Activated naive CD4-positive, alpha-beta T cell treated with anti-CD3 and anti-CD28 coated beads, Interleukin-2, amount 10 ng/mL, durations not matched to agents 7 days and 5 days (primary cell): ENCODE data around the gene ZNF575.
A peak's percentile ranks its signal among the peaks of the same experiment; 100 is the strongest.
"Not testable (repeated sequence)": the region's sequence is repeated elsewhere in the genome, so short reads cannot be mapped to it uniquely, and the experiment has no call there.

ENCODE experiments used
- CTCF ChIA-PET: fragments of 350-600 bp; sonication (Branson Sonifier 250); formaldehyde crosslinking; loops from one replicate; lab custom pipeline; 2021; ENCODE audit warnings: antibody characterized with exemption; lab: Charles Lee
- DNase-seq: peaks from one replicate; pipeline ENCODE4 v3.0.0-alpha.2; 2020
- H3K27ac Mint-ChIP-seq: one replicate; pipeline ENCODE4 v1.8.0; 2021; ENCODE audit warnings: mild to moderate bottlenecking, moderate library complexity, mixed read lengths
- H3K27me3 Mint-ChIP-seq: one replicate; pipeline ENCODE4 v1.8.0; 2021; ENCODE audit warnings: mild to moderate bottlenecking, mixed read lengths
- H3K36me3 Mint-ChIP-seq: one replicate; pipeline ENCODE4 v1.8.0; 2021; ENCODE audit warnings: mixed read lengths
- H3K4me1 Mint-ChIP-seq: one replicate; pipeline ENCODE4 v1.8.0; 2021; ENCODE audit warnings: mixed read lengths
- H3K4me3 Mint-ChIP-seq: one replicate; pipeline ENCODE4 v1.8.0; 2021; ENCODE audit warnings: mild to moderate bottlenecking, moderate library complexity, mixed read lengths
- H3K9me3 Mint-ChIP-seq: one replicate; pipeline ENCODE4 v1.8.0; 2021; ENCODE audit warnings: mixed read lengths

The ZNF575 gene

DNA sequence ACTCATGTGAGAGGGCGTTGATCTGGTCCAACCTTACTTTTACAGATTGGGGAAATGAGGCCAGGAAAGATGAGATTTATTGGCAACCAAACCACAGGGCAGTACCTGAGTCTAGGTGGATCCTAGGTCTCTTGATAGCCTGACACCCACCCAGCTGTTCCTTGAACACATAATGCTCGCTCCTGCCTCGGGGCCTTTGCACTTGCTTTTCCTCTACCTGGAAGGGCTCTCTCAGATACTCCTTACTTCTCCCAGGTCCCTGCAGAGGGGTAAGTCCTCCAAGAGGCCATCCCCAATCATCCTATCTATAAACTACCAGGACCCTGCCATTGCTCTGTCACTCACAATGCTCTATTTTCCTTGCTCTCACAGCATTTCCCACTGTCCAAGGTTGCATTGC, 7.4 kb downstream of the ZNF575 start:
- Mint-ChIP-seq H3K27ac (no peak overlapping the region), H3K27me3 (no peaks in the 10 kb centered on the region), H3K9me3 (peaks cover 10% of the 10 kb centered on the region), H3K4me3 (no peak overlapping the region), H3K4me1 (peaks cover 1% of the 10 kb centered on the region), H3K36me3 (peaks cover 63% of the 10 kb centered on the region)
- DNase-seq, result no peak
- CTCF ChIA-PET, result interaction anchor here (1.0 to 5.4 kb wide), 2 partner anchors 15 to 77 kb away, joined by 3 to 16 read pairs; no protein-coding TSS in a partner anchor

DNA sequence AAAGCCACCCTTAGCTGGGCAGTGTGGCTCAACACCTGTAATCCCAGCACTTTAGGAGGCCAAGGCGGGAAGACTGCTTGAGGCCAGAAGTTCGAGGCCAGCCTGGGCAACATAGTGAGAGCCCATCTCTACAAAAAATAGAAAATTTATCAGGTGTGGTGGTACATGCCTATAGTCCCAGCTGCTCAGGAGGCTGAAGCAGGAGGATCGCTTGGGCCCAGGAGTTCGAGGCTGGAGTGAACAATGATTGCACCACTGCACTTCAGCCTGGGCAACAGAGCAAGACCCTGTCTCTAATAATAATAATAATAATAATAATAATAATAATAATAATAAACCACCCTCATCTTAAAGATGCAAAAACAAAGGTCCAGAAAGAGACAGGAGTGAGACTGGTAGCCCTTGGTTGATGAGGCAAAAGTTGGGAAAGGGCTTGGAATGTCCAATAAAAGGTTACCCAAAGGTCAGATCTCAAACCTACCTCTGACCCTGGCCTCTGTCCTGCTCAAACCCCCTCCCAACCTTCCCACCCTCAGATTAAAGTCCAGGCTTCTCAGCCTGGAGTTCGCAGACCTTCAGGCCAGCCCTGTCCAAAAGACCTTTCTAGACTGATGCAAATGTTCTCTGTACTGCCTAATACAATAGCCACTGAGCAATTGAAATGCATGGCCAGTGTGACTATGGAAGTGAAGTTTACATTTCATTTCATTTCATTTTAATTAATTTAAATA, 9.1 kb downstream of the ZNF575 start:
- Mint-ChIP-seq H3K27me3 (no peaks in the 10 kb centered on the region), H3K4me3 (no peak overlapping the region), H3K36me3 (peaks cover 59% of the 10 kb centered on the region), H3K4me1 (no peaks in the 10 kb centered on the region), H3K9me3 (peaks cover 10% of the 10 kb centered on the region), H3K27ac (no peak overlapping the region)
- CTCF ChIA-PET, result interaction anchor here (5.4 kb wide), 1 partner anchor 13 kb away, joined by 16 read pairs; no protein-coding TSS in a partner anchor
- no peak for DNase-seq

GRCh38 chr19:43544077-43544476, 11.1 kb downstream of the ZNF575 start:
- DNase-seq, result no peak
- Mint-ChIP-seq H3K27ac (no peak overlapping the region), H3K36me3 (peaks cover 47% of the 10 kb centered on the region), H3K27me3 (no peaks in the 10 kb centered on the region), H3K4me1 (no peaks in the 10 kb centered on the region), H3K4me3 (no peak overlapping the region), H3K9me3 (peaks cover 3% of the 10 kb centered on the region)
- CTCF ChIA-PET, result interaction anchor here (0.6 to 5.4 kb wide), 2 partner anchors 9 to 11 kb away, joined by 3 to 16 read pairs; no protein-coding TSS in a partner anchor

DNA sequence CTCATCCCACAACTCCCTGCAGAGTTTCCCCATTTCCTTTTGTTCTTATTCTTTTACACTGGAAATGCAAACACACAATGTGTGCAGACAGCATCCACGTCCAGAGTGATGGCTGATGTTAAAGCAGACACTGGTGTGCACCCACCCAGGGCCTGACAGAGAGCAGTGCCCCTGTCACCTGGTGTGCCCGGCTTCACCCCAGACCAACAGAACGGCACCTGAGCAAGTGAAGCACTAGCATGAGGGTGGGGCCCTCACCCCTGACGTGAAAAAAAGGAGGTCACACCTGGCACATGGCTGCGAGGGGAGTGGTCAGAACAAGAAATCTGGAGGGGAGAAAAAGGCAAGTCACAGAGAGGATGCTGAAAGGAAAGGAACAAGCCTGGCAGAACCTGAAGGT, 12.3 kb downstream of the ZNF575 start:
- Mint-ChIP-seq H3K27ac (no peak overlapping the region), H3K36me3 (peaks cover 41% of the 10 kb centered on the region), H3K9me3 (no peaks in the 10 kb centered on the region), H3K27me3 (no peaks in the 10 kb centered on the region), H3K4me3 (no peak overlapping the region), H3K4me1 (no peaks in the 10 kb centered on the region)
- CTCF ChIA-PET, result interaction anchor here (5.4 kb wide), 1 partner anchor 10 kb away, joined by 16 read pairs; no protein-coding TSS in a partner anchor
- DNase-seq, result no peak

DNA sequence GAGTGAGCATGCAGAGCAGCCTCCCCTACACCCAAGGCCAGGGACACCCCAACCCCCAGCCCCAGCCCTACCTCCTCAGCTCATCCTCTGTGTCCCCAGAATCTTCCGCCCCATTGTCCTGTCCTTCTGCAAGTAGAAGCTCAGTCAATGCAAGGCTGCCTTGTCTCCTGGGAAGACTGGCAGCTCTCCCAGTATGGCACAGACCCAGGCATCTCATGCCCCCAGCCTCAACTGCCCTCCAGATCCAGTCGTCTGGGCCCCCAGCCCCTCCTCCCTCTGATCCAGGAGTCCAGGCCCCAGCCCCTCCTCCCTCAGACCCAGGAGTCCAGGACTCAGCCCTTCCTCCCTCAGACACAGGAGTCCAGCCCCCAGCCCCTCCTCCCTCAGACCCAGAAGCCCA, 13.0 kb downstream of the ZNF575 start:
- H3K4me1 Mint-ChIP-seq, result no peaks in the 10 kb centered on the region
- H3K36me3 Mint-ChIP-seq, result peaks cover 41% of the 10 kb centered on the region
- CTCF ChIA-PET, result no interaction called here
- no peaks in the 10 kb centered on the region for H3K27me3 Mint-ChIP-seq
- no peak for DNase-seq
- no peak overlapping the region for H3K27ac Mint-ChIP-seq
- no peaks in the 10 kb centered on the region for H3K9me3 Mint-ChIP-seq
- H3K4me3 Mint-ChIP-seq, result no peak overlapping the region

DNA sequence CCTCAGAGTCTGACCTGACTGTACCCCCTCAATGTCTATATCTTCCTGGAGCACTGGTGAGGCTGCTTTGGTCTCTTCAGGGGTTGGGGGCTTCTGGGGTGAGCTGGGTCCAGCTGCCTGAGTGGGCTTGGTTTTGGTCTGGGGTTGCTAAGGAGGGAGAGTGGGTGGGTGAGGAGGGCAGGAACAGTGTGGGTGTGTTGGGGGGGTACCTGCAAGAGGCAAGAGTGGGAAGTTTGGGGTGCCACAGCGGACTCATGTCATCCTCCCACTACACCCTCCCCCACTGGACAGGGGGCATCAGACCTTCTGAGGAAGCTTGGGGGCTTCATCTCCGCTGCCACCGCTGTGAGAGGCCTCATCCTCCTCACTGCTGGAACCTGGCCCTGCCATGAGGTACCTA, 13.6 kb downstream of the ZNF575 start:
- no peaks in the 10 kb centered on the region for H3K27me3 Mint-ChIP-seq
- peaks cover 43% of the 10 kb centered on the region for H3K36me3 Mint-ChIP-seq
- H3K27ac Mint-ChIP-seq, result no peak overlapping the region
- no peak for DNase-seq
- H3K4me3 Mint-ChIP-seq, result no peak overlapping the region
- H3K4me1 Mint-ChIP-seq, result no peaks in the 10 kb centered on the region
- H3K9me3 Mint-ChIP-seq, result no peaks in the 10 kb centered on the region
- CTCF ChIA-PET, result no interaction called here

GRCh38 chr19:43547926-43548325, 14.9 kb downstream of the ZNF575 start:
- H3K4me1 Mint-ChIP-seq, H3K27ac Mint-ChIP-seq, H3K27me3 Mint-ChIP-seq, H3K4me3 Mint-ChIP-seq, H3K9me3 Mint-ChIP-seq, CTCF ChIA-PET, DNase-seq: not testable (repeated sequence)
- H3K36me3 Mint-ChIP-seq, result peaks cover 38% of the 10 kb centered on the region

DNA sequence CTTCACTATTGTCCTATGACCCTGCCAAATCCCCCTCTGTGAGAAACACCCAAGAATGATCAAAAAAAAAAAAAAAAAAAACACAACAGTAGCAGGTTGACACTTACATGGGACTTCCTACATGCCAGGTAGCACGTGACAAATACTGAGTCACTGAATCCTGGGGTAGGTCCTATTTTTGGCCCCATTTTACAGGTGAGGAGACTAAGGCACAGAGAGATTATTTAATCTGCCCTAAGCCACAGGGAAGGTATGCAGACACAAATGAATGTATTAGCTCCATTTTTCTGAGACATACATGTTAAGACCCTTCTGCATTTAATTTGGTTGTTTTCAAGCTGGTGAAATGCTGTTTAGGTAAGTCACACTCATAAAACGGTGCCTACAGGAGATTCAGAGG, 15.7 kb downstream of the ZNF575 start:
- Mint-ChIP-seq H3K27me3 (no peaks in the 10 kb centered on the region), H3K36me3 (peaks cover 31% of the 10 kb centered on the region), H3K9me3 (no peaks in the 10 kb centered on the region), H3K4me3 (no peak overlapping the region), H3K27ac (no peak overlapping the region), H3K4me1 (no peaks in the 10 kb centered on the region)
- no peak for DNase-seq
- CTCF ChIA-PET, result interaction anchor here (0.9 kb wide), 1 partner anchor 12 kb away, joined by 4 read pairs; no protein-coding TSS in a partner anchor

GRCh38 chr19:43551399-43552197, 18.6 kb downstream of the ZNF575 start:
- H3K4me3 Mint-ChIP-seq, result no peak overlapping the region
- peaks cover 8% of the 10 kb centered on the region for H3K4me1 Mint-ChIP-seq
- no peaks in the 10 kb centered on the region for H3K9me3 Mint-ChIP-seq
- peaks cover 24% of the 10 kb centered on the region for H3K36me3 Mint-ChIP-seq
- H3K27me3 Mint-ChIP-seq, result no peaks in the 10 kb centered on the region
- H3K27ac Mint-ChIP-seq, result peak overlapping the region; percentile 21
- no peak for DNase-seq
- CTCF ChIA-PET, result interaction anchor here (6.0 kb wide), 1 partner anchor 44 kb away, joined by 129 read pairs; the partner anchor contains the start of genes IRGQ and ZNF576

DNA sequence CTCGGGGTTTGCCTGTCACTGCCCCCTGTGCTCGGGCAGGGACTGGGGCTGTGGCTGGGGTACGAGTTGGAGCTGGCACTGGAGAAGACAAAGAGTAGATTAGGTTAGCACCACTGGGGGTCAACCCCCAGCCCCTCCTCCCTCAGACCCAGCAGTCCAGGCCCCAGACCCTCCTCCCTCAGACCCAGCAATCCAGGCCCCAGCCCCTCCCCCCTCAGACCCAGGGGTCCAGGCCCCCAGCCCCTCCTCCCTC, 19.1 kb downstream of the ZNF575 start:
- no peak for DNase-seq
- no peak overlapping the region for H3K27ac Mint-ChIP-seq
- H3K4me3 Mint-ChIP-seq, result no peak overlapping the region
- peaks cover 24% of the 10 kb centered on the region for H3K36me3 Mint-ChIP-seq
- H3K9me3 Mint-ChIP-seq, result no peaks in the 10 kb centered on the region
- H3K27me3 Mint-ChIP-seq, result no peaks in the 10 kb centered on the region
- peaks cover 8% of the 10 kb centered on the region for H3K4me1 Mint-ChIP-seq
- CTCF ChIA-PET, result interaction anchor here (1.0 to 6.0 kb wide), 2 partner anchors 8 to 43 kb away, joined by 3 to 129 read pairs; partner anchors contain the start of genes IRGQ and ZNF576

GRCh38 chr19:43552616-43553015, 19.6 kb downstream of the ZNF575 start:
- Mint-ChIP-seq H3K27ac (no peak overlapping the region), H3K4me3 (no peak overlapping the region), H3K4me1 (peaks cover 8% of the 10 kb centered on the region), H3K36me3 (peaks cover 26% of the 10 kb centered on the region), H3K27me3 (no peaks in the 10 kb centered on the region), H3K9me3 (no peaks in the 10 kb centered on the region)
- DNase-seq, result no peak
- CTCF ChIA-PET, result interaction anchor here (1.0 to 6.0 kb wide), 3 partner anchors 8 to 100 kb away, joined by 3 to 129 read pairs (median 6); partner anchors contain the start of genes IRGQ and ZNF576

GRCh38 chr19:43553656-43554055, 20.7 kb downstream of the ZNF575 start:
- Mint-ChIP-seq H3K4me3 (no peak overlapping the region), H3K27me3 (no peaks in the 10 kb centered on the region), H3K4me1 (peaks cover 8% of the 10 kb centered on the region), H3K9me3 (no peaks in the 10 kb centered on the region), H3K36me3 (peaks cover 31% of the 10 kb centered on the region), H3K27ac (no peak overlapping the region)
- CTCF ChIA-PET, result interaction anchor here (1.3 to 6.0 kb wide), 3 partner anchors 33 to 99 kb away, joined by 3 to 129 read pairs (median 6); partner anchors contain the start of genes IRGQ and ZNF576
- DNase-seq, result no peak

GRCh38 chr19:43554317-43554895, 21.4 kb downstream of the ZNF575 start:
- peaks cover 31% of the 10 kb centered on the region for H3K36me3 Mint-ChIP-seq
- H3K4me3 Mint-ChIP-seq, result no peak overlapping the region
- H3K4me1 Mint-ChIP-seq, result peaks cover 8% of the 10 kb centered on the region
- CTCF ChIA-PET, result interaction anchor here (1.1 to 6.0 kb wide), 19 partner anchors 9 to 122 kb away, joined by 3 to 129 read pairs (median 9); partner anchors contain the start of genes ETHE1, IRGQ, PINLYP and XRCC1
- no peaks in the 10 kb centered on the region for H3K9me3 Mint-ChIP-seq
- no peak for DNase-seq
- no peaks in the 10 kb centered on the region for H3K27me3 Mint-ChIP-seq
- H3K27ac Mint-ChIP-seq, result no peak overlapping the region
